Measurements from ENCODE around the gene CCDC167. TPM values are rescaled to one million over a fixed set of nuclear protein-coding genes. Genes with fewer than 3 reads are reported as not detected.

Gene CCDC167
- total RNA-seq, 1 experiment from 2014 or later, result 27.8 TPM

DNA sequence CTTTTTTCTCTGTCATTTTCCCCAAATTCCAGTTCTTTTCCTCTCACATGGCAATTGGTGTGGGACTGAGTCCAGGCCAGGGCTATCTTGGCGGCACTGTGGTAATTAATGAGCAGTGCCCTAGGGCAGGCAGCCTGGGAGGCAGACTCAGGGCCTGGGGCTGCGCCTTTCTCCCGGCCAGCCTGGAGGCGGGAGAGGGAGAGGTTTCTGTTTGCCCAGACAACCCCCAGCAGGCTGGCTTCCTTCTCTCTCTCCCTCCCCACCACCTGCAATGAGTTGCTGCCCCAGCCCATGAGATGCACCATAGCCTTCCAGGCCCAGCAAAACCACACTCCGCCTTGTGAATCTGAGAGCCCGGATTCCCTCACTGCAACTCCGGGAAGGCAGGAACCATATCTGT is 15.1 kb upstream of the CCDC167 start:
- H4K20me1 ChIP-seq (ENCODE audit: insufficient read depth), result no peaks in the 10 kb centered on the region
- H3K4me3 ChIP-seq (replicated peaks in 1 of 2; ENCODE audit: low read depth in 1 of 2, low read length in 2 of 2), result no peak overlapping the region
- 0 out of 4 replicates have a peak, but pooled peaks cover 0 to 5% of the 10 kb centered on the region in 2 experiments for H3K4me1 ChIP-seq (ENCODE audit: control insufficient read depth in 1 of 2, insufficient read depth in 2 of 2, low read length in 2 of 2)
- no peaks in the 10 kb centered on the region for H3K36me3 ChIP-seq (ENCODE audit: control insufficient read depth in 1 of 2, insufficient read depth in 2 of 2, low read length in 2 of 2)
- no peak overlapping the region for H2AFZ ChIP-seq (ENCODE audit: low read depth, low read length, poor library complexity, severe bottlenecking)
- DNase-seq (ENCODE audit: low read depth, low spot score) (no peak), ATAC-seq (no peak)
- TF ChIP-seq POLR2AphosphoS5 (IDR thresholded peaks at IDR 0.05; ENCODE audit: low read depth, low read length) (no peak), ELF1 (IDR thresholded peaks at IDR 0.05; ENCODE audit: borderline replicate concordance, low read depth) (no peak), ZNF274 (IDR thresholded peaks at IDR 0.05; ENCODE audit: low read depth, low read length) (no peak), EZH2 (IDR thresholded peaks at IDR 0.05) (no peak), CBX3 (IDR thresholded peaks at IDR 0.05; ENCODE audit: low read depth) (no peak), FOSL1 (IDR thresholded peaks at IDR 0.05; ENCODE audit: low read depth) (no peak), EGR1 (IDR thresholded peaks at IDR 0.05; ENCODE audit: low read depth) (no peak), SIN3A (IDR thresholded peaks at IDR 0.05; ENCODE audit: low read depth) (no peak)
- TF ChIP-seq, protein P1, sequence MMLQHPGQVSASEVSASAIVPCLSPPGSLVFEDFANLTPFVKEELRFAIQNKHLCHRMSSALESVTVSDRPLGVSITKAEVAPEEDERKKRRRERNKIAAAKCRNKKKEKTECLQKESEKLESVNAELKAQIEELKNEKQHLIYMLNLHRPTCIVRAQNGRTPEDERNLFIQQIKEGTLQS (IDR thresholded peaks at IDR 0.05), result no peak
- TF ChIP-seq, protein P2, sequence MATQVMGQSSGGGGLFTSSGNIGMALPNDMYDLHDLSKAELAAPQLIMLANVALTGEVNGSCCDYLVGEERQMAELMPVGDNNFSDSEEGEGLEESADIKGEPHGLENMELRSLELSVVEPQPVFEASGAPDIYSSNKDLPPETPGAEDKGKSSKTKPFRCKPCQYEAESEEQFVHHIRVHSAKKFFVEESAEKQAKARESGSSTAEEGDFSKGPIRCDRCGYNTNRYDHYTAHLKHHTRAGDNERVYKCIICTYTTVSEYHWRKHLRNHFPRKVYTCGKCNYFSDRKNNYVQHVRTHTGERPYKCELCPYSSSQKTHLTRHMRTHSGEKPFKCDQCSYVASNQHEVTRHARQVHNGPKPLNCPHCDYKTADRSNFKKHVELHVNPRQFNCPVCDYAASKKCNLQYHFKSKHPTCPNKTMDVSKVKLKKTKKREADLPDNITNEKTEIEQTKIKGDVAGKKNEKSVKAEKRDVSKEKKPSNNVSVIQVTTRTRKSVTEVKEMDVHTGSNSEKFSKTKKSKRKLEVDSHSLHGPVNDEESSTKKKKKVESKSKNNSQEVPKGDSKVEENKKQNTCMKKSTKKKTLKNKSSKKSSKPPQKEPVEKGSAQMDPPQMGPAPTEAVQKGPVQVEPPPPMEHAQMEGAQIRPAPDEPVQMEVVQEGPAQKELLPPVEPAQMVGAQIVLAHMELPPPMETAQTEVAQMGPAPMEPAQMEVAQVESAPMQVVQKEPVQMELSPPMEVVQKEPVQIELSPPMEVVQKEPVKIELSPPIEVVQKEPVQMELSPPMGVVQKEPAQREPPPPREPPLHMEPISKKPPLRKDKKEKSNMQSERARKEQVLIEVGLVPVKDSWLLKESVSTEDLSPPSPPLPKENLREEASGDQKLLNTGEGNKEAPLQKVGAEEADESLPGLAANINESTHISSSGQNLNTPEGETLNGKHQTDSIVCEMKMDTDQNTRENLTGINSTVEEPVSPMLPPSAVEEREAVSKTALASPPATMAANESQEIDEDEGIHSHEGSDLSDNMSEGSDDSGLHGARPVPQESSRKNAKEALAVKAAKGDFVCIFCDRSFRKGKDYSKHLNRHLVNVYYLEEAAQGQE (IDR thresholded peaks at IDR 0.05; ENCODE audit: low read depth), result no peak
- TF ChIP-seq, protein P3, sequence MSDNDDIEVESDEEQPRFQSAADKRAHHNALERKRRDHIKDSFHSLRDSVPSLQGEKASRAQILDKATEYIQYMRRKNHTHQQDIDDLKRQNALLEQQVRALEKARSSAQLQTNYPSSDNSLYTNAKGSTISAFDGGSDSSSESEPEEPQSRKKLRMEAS (IDR thresholded peaks at IDR 0.05), result no peak
- no peaks in the 10 kb centered on the region for H3K9me3 ChIP-seq (ENCODE audit: control insufficient read depth in 1 of 2, insufficient read depth in 1 of 2, low read depth in 1 of 2, low read length in 2 of 2)
- no peaks in the 10 kb centered on the region for H3K79me2 ChIP-seq (ENCODE audit: insufficient read depth, low read length)
- intact Hi-C loops (cut with micrococcal nuclease), result no loop called here
- BruUV-seq (replicated peaks), result no TSS peak
- H3K27ac ChIP-seq (ENCODE audit: low read depth, low read length), result no peak overlapping the region
- CTCF ChIA-PET, result no interaction called here
- POLR2A ChIA-PET, result no interaction called here
- H3K27me3 ChIP-seq (ENCODE audit: insufficient read depth, low read length), result no peaks in the 10 kb centered on the region
- H3K9ac ChIP-seq (ENCODE audit: low read length), result no peak overlapping the region
- H3K9me2 ChIP-seq (ENCODE audit: insufficient read depth), result no peaks in the 10 kb centered on the region
- RAD21 ChIA-PET (ENCODE audit: low non-redundant PET in 1 of 2, low total read pairs in 2 of 2, uncharacterized antibody in 2 of 2, unreplicated experiment in 2 of 2), result no interaction called here
- no peak overlapping the region for H3K4me2 ChIP-seq (ENCODE audit: low read length)
